Measurements from ENCODE around the gene DACH1. TPM values are rescaled to one million over a fixed set of nuclear protein-coding genes. Genes with fewer than 3 reads are reported as not detected.

Gene DACH1
- total RNA-seq, 1 donor = 0.09 TPM

- TF ChIP-seq CTCF (IDR thresholded peaks at IDR 0.05; ENCODE audit: insufficient read depth, low read length) = no peak
- DNase-seq (ENCODE audit: low read depth) = no peak
Measured at GRCh38 chr13:71632721-71633120, 234.3 kb downstream of the DACH1 start.

GRCh38 chr13:71632206-71632605 is 234.8 kb downstream of the DACH1 start:
- no peak overlapping the region for H3K4me3 ChIP-seq (ENCODE audit: low read depth, low read length)
- no peak for TF ChIP-seq CTCF (IDR thresholded peaks at IDR 0.05; ENCODE audit: insufficient read depth, low read length)
- DNase-seq (ENCODE audit: low read depth) = no peak

More at GRCh38 chr13:71632721-71633120, 234.3 kb downstream of the DACH1 start:
- no peak overlapping the region for H3K4me3 ChIP-seq (ENCODE audit: low read depth, low read length)

- no peak overlapping the region for H3K4me3 ChIP-seq (ENCODE audit: low read depth, low read length)
- no peak for TF ChIP-seq CTCF (IDR thresholded peaks at IDR 0.05; ENCODE audit: insufficient read depth, low read length)
- no peak for DNase-seq (ENCODE audit: low read depth)
Measured at GRCh38 chr13:71629167-71629566, 237.8 kb downstream of the DACH1 start.

- TF ChIP-seq CTCF (IDR thresholded peaks at IDR 0.05; ENCODE audit: insufficient read depth, low read length) = no peak
- H3K4me3 ChIP-seq (ENCODE audit: low read depth, low read length) = no peak overlapping the region
- DNase-seq (ENCODE audit: low read depth) = no peak
Measured at GRCh38 chr13:71626421-71627117, 240.4 kb downstream of the DACH1 start.

- DNase-seq (ENCODE audit: low read depth) = peak; percentile 4
- TF ChIP-seq CTCF (IDR thresholded peaks at IDR 0.05; ENCODE audit: insufficient read depth, low read length) = no peak
- no peak overlapping the region for H3K4me3 ChIP-seq (ENCODE audit: low read depth, low read length)
Measured at GRCh38 chr13:71625694-71626093, 241.3 kb downstream of the DACH1 start.

GRCh38 chr13:71624653-71625600 is 242.1 kb downstream of the DACH1 start:
- no peak overlapping the region for H3K4me3 ChIP-seq (ENCODE audit: low read depth, low read length)
- DNase-seq (ENCODE audit: low read depth) = no peak
- no peak for TF ChIP-seq CTCF (IDR thresholded peaks at IDR 0.05; ENCODE audit: insufficient read depth, low read length)
